ENCODE data around the gene ZNF132.

- TF ChIP-seq CTCF (IDR thresholded peaks at IDR 0.05; ENCODE audit: low read depth, low read length) (no peak), EZH2phosphoT487 (IDR thresholded peaks at IDR 0.05; ENCODE audit: low read depth) (no peak)
Measured at GRCh38 chr19:58385891-58386575, 53.9 kb downstream of the ZNF132 start.

Data from OCI-LY3 (cell line).